ENCODE measurements around the gene NECTIN4.

NECTIN4 gene

GRCh38 chr1:161021165-161021969, 68.0 kb downstream of the NECTIN4 start:
- DNase-seq: peak; percentile 98

All from NCI-H2029 (cell line).